SK-N-SH (cell line): ENCODE results near the gene C6orf163. TPM values are rescaled to one million over a fixed set of nuclear protein-coding genes. Genes with fewer than 3 reads are reported as not detected.

Source experiments
- CTCF ChIA-PET: fragments of 300-600, 350-600 bp; formaldehyde crosslinking; extraction: SDS; loops from one replicate; lab custom pipeline; 2021; lab: Yijun Ruan, JAX
- POLR2A ChIA-PET: fragments of 350-600 bp; sonication (Branson Sonifier 250); formaldehyde crosslinking; extraction: SDS; loops from one replicate; lab custom pipeline; 2020; ENCODE audit warnings: antibody characterized with exemption, inconsistent platforms; lab: Yijun Ruan, JAX
- DNase-seq: peaks from one replicate; pipeline ENCODE4 v3.0.0; 2012
- H2AFZ ChIP-seq: fragments of 200-600 bp; sonication (generic); 2 replicates; pipeline ENCODE4 v1.8.1; 2016; ENCODE audit warnings: antibody characterized with exemption, mild to moderate bottlenecking, low read depth
- H3F3A ChIP-seq: fragments of 200-600 bp; sonication (generic); replicated peaks from 2 replicates; pipeline ENCODE3; 2016; ENCODE audit warnings: antibody characterized with exemption, mild to moderate bottlenecking; ENCODE audit not compliant: insufficient read depth
- H3K27ac ChIP-seq, 2 experiments: fragments of 200-500 bp in 1 of 2; fragments of 200-600 bp in 1 of 2; sonication (Bioruptor generic) in 1 of 2; sonication (generic), shearing (Covaris generic) in 1 of 2; 2 replicates each; pipeline versions ENCODE4 v1.5.1 to v1.6.1; 2014 to 2016; ENCODE audit warnings: low read depth in 2 of 2, inconsistent platforms in 1 of 2, low read length in 1 of 2, mild to moderate bottlenecking in 1 of 2, mixed read lengths in 1 of 2
- H3K27me3 ChIP-seq: fragments of 200-600 bp; sonication (generic), shearing (Covaris generic); 2 replicates; pipeline ENCODE4 v1.6.1; 2016; ENCODE audit warnings: mixed run types; ENCODE audit not compliant: insufficient read depth
- H3K36me3 ChIP-seq, 2 experiments: fragments of 200-500 bp in 1 of 2; fragments of 200-600 bp in 1 of 2; sonication (Bioruptor generic) in 1 of 2; sonication (generic) in 1 of 2; replicated peaks in 1 of 2; 2 replicates each; pipeline versions ENCODE3 to v1.5.1; 2014 to 2016; ENCODE audit warnings: low read length in 1 of 2, mild to moderate bottlenecking in 1 of 2; ENCODE audit not compliant: insufficient read depth in 2 of 2, control insufficient read depth in 1 of 2
- H3K4me1 ChIP-seq, 2 experiments: fragments of 200-500 bp in 1 of 2; fragments of 200-600 bp in 1 of 2; sonication (Bioruptor generic) in 1 of 2; sonication (generic), shearing (Covaris generic) in 1 of 2; 2 replicates each; pipeline versions ENCODE4 v1.5.1 to v1.6.1; 2014 to 2016; ENCODE audit warnings: low read depth in 1 of 2, low read length in 1 of 2, mixed run types in 1 of 2; ENCODE audit not compliant: insufficient read depth in 2 of 2, control insufficient read depth in 1 of 2
- H3K4me2 ChIP-seq: fragments of 200-600 bp; sonication (generic), shearing (Covaris generic); 2 replicates; pipeline ENCODE4 v1.6.1; 2017; ENCODE audit warnings: mixed run types
- H3K4me3 ChIP-seq, 2 experiments: fragments of 200-500 bp in 1 of 2; fragments of 200-600 bp in 1 of 2; sonication (Bioruptor generic) in 1 of 2; sonication (generic), shearing (Covaris generic) in 1 of 2; 2 replicates each; pipeline versions ENCODE4 v1.5.1 to v1.8.1; 2014 to 2016; ENCODE audit warnings: low read depth in 2 of 2, inconsistent platforms in 1 of 2, low read length in 1 of 2, mild to moderate bottlenecking in 1 of 2, mixed read lengths in 1 of 2, moderate library complexity in 1 of 2
- H3K79me2 ChIP-seq: fragments of 200-600 bp; sonication (generic); 2 replicates; pipeline ENCODE4 v1.8.1; 2017; ENCODE audit warnings: mild to moderate bottlenecking; ENCODE audit not compliant: insufficient read depth
- H3K9ac ChIP-seq: fragments of 200-600 bp; sonication (generic); 2 replicates; pipeline ENCODE4 v1.6.1; 2017; ENCODE audit warnings: mixed run types
- H3K9me2 ChIP-seq: fragments of 200-600 bp; sonication (generic); 2 replicates; pipeline ENCODE4 v1.6.1; 2017; ENCODE audit warnings: mixed run types
- H3K9me3 ChIP-seq: fragments of 200-600 bp; sonication (generic); 2 replicates; pipeline ENCODE4 v1.6.1; 2017; ENCODE audit warnings: mixed run types, mild to moderate bottlenecking, moderate library complexity
- H4K20me1 ChIP-seq: fragments of 200-600 bp; sonication (generic); 2 replicates; pipeline ENCODE4 v1.6.1; 2017; ENCODE audit warnings: mild to moderate bottlenecking, mixed run types; ENCODE audit not compliant: insufficient read depth
- CHD2 ChIP-seq: fragments of 150-350 bp; IDR thresholded peaks from 2 replicates; pipeline ENCODE4 v1.6.1; 2018; ENCODE audit warnings: low read length; ENCODE audit not compliant: partially characterized antibody
- EP300 ChIP-seq, 2 experiments: IDR thresholded peaks; 2 replicates each; pipeline versions ENCODE4 v1.4.0 to v1.6.1; 2012; ENCODE audit warnings: borderline replicate concordance in 1 of 2, low read depth in 1 of 2, low read length in 1 of 2
- EZH2phosphoT487 ChIP-seq: fragments of 200-600 bp; sonication (generic); IDR thresholded peaks from 2 replicates; pipeline ENCODE4 v1.6.1; 2017; ENCODE audit warnings: low read depth, mixed run types, mild to moderate bottlenecking, antibody characterized with exemption, moderate library complexity, borderline replicate concordance
- FOXJ3 ChIP-seq: sonication (generic); formaldehyde crosslinking; IDR thresholded peaks from 2 replicates; pipeline ENCODE4 v1.5.1; 2020; ENCODE audit warnings: mild to moderate bottlenecking, missing genetic modification reagents
- MAX ChIP-seq: IDR thresholded peaks from 2 replicates; pipeline ENCODE4 v1.4.0; 2012; ENCODE audit warnings: low read depth
- MEF2A ChIP-seq: IDR thresholded peaks from 2 replicates; pipeline ENCODE4 v1.4.0; 2012; ENCODE audit warnings: low read depth, borderline replicate concordance
- PBX3 ChIP-seq: IDR thresholded peaks from 2 replicates; pipeline ENCODE4; 2012
- RAD21 ChIP-seq: IDR thresholded peaks from 2 replicates; pipeline ENCODE4 v1.6.1; 2012; ENCODE audit warnings: mild to moderate bottlenecking, low read length
- REST ChIP-seq: IDR thresholded peaks from 2 replicates; pipeline ENCODE4 v1.6.1; 2012; ENCODE audit warnings: mild to moderate bottlenecking, low read depth, low read length, moderate library complexity
- SMC3 ChIP-seq: IDR thresholded peaks from 2 replicates; pipeline ENCODE4 v1.6.1; 2012; ENCODE audit warnings: low read depth, low read length, improper control_type of control experiment
- TAF1 ChIP-seq: IDR thresholded peaks from 2 replicates; pipeline ENCODE4 v1.6.1; 2012; ENCODE audit warnings: low read depth, mild to moderate bottlenecking, low read length, moderate library complexity, borderline replicate concordance
- TEAD4 ChIP-seq: IDR thresholded peaks from 2 replicates; pipeline ENCODE4 v1.4.0; 2012; ENCODE audit warnings: mild to moderate bottlenecking, borderline replicate concordance; ENCODE audit not compliant: insufficient read depth
- YY1 ChIP-seq: IDR thresholded peaks from 2 replicates; pipeline ENCODE4 v1.4.0; 2012; ENCODE audit warnings: low read depth, mild to moderate bottlenecking
- WGBS: methylation state at CpG from one replicate; pipeline ENCODE4 v1.1.6; 2017; ENCODE audit warnings: low lambda C conversion rate; 5-methylcytosine and 5-hydroxymethylcytosine counted together
- polyA plus RNA-seq, 3 experiments: library from polyadenylated mRNA; depleted of rRNA; stranded (reverse); fragments of >200 nt; gene quantifications; 2 replicates each; pipeline ENCODE4 v1.2.3, GENCODE V29; 2012

Gene C6orf163
- polyA plus RNA-seq, 1 of the 3 experiments (the other 2 are of a cell fraction), result 0.49 TPM

- Histone ChIP-seq H3K9ac (no peak overlapping the region), H3K4me2 (no peak overlapping the region), H3K36me3 (peaks cover 0 to 5% of the 10 kb centered on the region in 2 experiments)
- no peak for TF ChIP-seq SMC3
- no peak for TF ChIP-seq REST
- TF ChIP-seq, all 33 proteins: peak for 0
- no peaks in the 10 kb centered on the region for H3K4me1 ChIP-seq
- CTCF ChIA-PET, result interaction anchor here (2.4 to 2.7 kb wide), 2 partner anchors 19 to 64 kb away, joined by 7 to 13 read pairs; partner anchors contain the start of gene SMIM8
- 89% methylated on average over 2 of the region's 2 CpGs for WGBS
- H3K27ac ChIP-seq, result no peak overlapping the region
- no peaks in the 10 kb centered on the region for H4K20me1 ChIP-seq
- no peak overlapping the region for H2AFZ ChIP-seq
- H3K27me3 ChIP-seq, result no peaks in the 10 kb centered on the region
- H3K9me2 ChIP-seq, result no peaks in the 10 kb centered on the region
- H3K79me2 ChIP-seq, result no peaks in the 10 kb centered on the region
- H3K4me3 ChIP-seq, result no peak overlapping the region
- POLR2A ChIA-PET, result no interaction called here
- H3K9me3 ChIP-seq, result no peaks in the 10 kb centered on the region
- DNase-seq, result no peak
- no peaks in the 10 kb centered on the region for H3F3A ChIP-seq
Measured at GRCh38 chr6:87341158-87341557, 3.5 kb upstream of the C6orf163 start.

GRCh38 chr6:87341899-87342298 lies 2.7 kb upstream of the C6orf163 start:
- no peak overlapping the region for H3K4me2 ChIP-seq
- no peaks in the 10 kb centered on the region for H3K9me3 ChIP-seq
- no peak overlapping the region for H3K27ac ChIP-seq
- CTCF ChIA-PET, result interaction anchor here (0.6 to 2.7 kb wide), 2 partner anchors 20 to 1795 kb away, joined by 3 to 13 read pairs; partner anchors contain the start of gene SMIM8
- TF ChIP-seq YY1 (no peak), MAX (no peak), TAF1 (no peak), MEF2A (no peak), CHD2 (no peak), EZH2phosphoT487 (no peak), PBX3 (no peak), RAD21 (no peak), FOXJ3 (CRISPR knock-in tag) (no peak), EP300 (IDR thresholded peaks at IDR 0.05; ENCODE audit: borderline replicate concordance in 1 of 2, low read depth in 1 of 2, low read length in 1 of 2) (no peak), TEAD4 (no peak)
- peaks cover 0 to 6% of the 10 kb centered on the region in 2 experiments for H3K36me3 ChIP-seq
- H3K27me3 ChIP-seq, result no peaks in the 10 kb centered on the region
- H2AFZ ChIP-seq, result no peak overlapping the region
- no peaks in the 10 kb centered on the region for H3K79me2 ChIP-seq
- no peaks in the 10 kb centered on the region for H4K20me1 ChIP-seq
- no peaks in the 10 kb centered on the region for H3F3A ChIP-seq
- H3K4me1 ChIP-seq, result no peaks in the 10 kb centered on the region
- POLR2A ChIA-PET, result no interaction called here
- WGBS, result 100% methylated on average over 1 of the region's 1 CpG
- H3K4me3 ChIP-seq, result no peak overlapping the region
- DNase-seq, result no peak
- H3K9me2 ChIP-seq, result no peaks in the 10 kb centered on the region
- H3K9ac ChIP-seq, result no peak overlapping the region
